ENCODE measurements around the gene ADO. TPM values are rescaled to one million over a fixed set of nuclear protein-coding genes. Genes with fewer than 3 reads are reported as not detected.

The ADO gene
- total and polyA plus RNA-seq, 2 of the 13 experiments (the other 11 are each of a cell fraction or from before 2014, with no cell fraction given) = 8.9 to 15.9 TPM

- no TSS peak for BruUV-seq (replicated peaks)
- Histone ChIP-seq H4K20me1 (ENCODE audit: insufficient read depth, low read length) (no peaks in the 10 kb centered on the region), H3K4me1 (ENCODE audit: insufficient read depth, low read length) (no peaks in the 10 kb centered on the region), H3K27ac (ENCODE audit: extremely low read length, insufficient read depth, low read length) (no peak overlapping the region), H3K9ac (ENCODE audit: insufficient read depth, low read depth, low read length) (no peak overlapping the region), H2AFZ (ENCODE audit: low read length) (no peak overlapping the region), H3K36me3 (replicated peaks in 1 of 2; ENCODE audit: control insufficient read depth in 1 of 2, insufficient read depth in 2 of 2, low read length in 2 of 2) (no peaks in the 10 kb centered on the region), H3K4me3 (replicated peaks in 1 of 3; ENCODE audit: insufficient read depth in 1 of 3, low read depth in 2 of 3, low read length in 3 of 3) (no peak overlapping the region), H3K27me3 (ENCODE audit: control insufficient read depth in 1 of 2, insufficient read depth in 2 of 2, low read length in 2 of 2) (no peaks in the 10 kb centered on the region), H3K9me3 (ENCODE audit: low read length) (no peaks in the 10 kb centered on the region), H3K4me2 (ENCODE audit: low read depth, low read length) (no peak overlapping the region), H3K79me2 (ENCODE audit: insufficient read depth, low read length) (no peaks in the 10 kb centered on the region)
- ChIA-PET POLR2A (no interaction called here), CTCF (ENCODE audit: low intra/inter-chr PET ratio, low total read pairs) (no interaction called here)
- intact Hi-C loops (cut with micrococcal nuclease; ENCODE audit: unreplicated experiment) = no loop called here
- in situ Hi-C loops (cut with HindIII; ENCODE audit: extremely low pct_ligation_motif_present, low pct_unique_long_range_greater_than_20kb) = no loop called here
- no peak for DNase-seq (ENCODE audit: low spot score)
- TF ChIP-seq DR1 (CRISPR knock-in tag; IDR thresholded peaks at IDR 0.05) (no peak), YEATS2 (CRISPR knock-in tag; IDR thresholded peaks at IDR 0.05; ENCODE audit: borderline replicate concordance) (no peak), ZNF550 (CRISPR knock-in tag; IDR thresholded peaks at IDR 0.05; ENCODE audit: borderline replicate concordance) (no peak), SAP130 (CRISPR knock-in tag; IDR thresholded peaks at IDR 0.05; ENCODE audit: low read depth) (no peak), SMAD3 (CRISPR knock-in tag; IDR thresholded peaks at IDR 0.05) (no peak), ZSCAN20 (CRISPR knock-in tag; IDR thresholded peaks at IDR 0.05; ENCODE audit: borderline replicate concordance) (no peak), HMGXB4 (CRISPR knock-in tag; IDR thresholded peaks at IDR 0.05; ENCODE audit: borderline replicate concordance in 1 of 2, low read depth in 1 of 2) (no peak), CCDC6 (CRISPR knock-in tag; IDR thresholded peaks at IDR 0.05) (no peak)
- TF ChIP-seq, protein P1, sequence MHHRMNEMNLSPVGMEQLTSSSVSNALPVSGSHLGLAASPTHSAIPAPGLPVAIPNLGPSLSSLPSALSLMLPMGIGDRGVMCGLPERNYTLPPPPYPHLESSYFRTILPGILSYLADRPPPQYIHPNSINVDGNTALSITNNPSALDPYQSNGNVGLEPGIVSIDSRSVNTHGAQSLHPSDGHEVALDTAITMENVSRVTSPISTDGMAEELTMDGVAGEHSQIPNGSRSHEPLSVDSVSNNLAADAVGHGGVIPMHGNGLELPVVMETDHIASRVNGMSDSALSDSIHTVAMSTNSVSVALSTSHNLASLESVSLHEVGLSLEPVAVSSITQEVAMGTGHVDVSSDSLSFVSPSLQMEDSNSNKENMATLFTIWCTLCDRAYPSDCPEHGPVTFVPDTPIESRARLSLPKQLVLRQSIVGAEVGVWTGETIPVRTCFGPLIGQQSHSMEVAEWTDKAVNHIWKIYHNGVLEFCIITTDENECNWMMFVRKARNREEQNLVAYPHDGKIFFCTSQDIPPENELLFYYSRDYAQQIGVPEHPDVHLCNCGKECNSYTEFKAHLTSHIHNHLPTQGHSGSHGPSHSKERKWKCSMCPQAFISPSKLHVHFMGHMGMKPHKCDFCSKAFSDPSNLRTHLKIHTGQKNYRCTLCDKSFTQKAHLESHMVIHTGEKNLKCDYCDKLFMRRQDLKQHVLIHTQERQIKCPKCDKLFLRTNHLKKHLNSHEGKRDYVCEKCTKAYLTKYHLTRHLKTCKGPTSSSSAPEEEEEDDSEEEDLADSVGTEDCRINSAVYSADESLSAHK (CRISPR knock-in tag; IDR thresholded peaks at IDR 0.05; ENCODE audit: borderline replicate concordance) = no peak
- TF ChIP-seq, protein P2, sequence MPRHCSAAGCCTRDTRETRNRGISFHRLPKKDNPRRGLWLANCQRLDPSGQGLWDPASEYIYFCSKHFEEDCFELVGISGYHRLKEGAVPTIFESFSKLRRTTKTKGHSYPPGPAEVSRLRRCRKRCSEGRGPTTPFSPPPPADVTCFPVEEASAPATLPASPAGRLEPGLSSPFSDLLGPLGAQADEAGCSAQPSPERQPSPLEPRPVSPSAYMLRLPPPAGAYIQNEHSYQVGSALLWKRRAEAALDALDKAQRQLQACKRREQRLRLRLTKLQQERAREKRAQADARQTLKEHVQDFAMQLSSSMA (CRISPR knock-in tag; IDR thresholded peaks at IDR 0.05) = no peak
- TF ChIP-seq, protein P3, sequence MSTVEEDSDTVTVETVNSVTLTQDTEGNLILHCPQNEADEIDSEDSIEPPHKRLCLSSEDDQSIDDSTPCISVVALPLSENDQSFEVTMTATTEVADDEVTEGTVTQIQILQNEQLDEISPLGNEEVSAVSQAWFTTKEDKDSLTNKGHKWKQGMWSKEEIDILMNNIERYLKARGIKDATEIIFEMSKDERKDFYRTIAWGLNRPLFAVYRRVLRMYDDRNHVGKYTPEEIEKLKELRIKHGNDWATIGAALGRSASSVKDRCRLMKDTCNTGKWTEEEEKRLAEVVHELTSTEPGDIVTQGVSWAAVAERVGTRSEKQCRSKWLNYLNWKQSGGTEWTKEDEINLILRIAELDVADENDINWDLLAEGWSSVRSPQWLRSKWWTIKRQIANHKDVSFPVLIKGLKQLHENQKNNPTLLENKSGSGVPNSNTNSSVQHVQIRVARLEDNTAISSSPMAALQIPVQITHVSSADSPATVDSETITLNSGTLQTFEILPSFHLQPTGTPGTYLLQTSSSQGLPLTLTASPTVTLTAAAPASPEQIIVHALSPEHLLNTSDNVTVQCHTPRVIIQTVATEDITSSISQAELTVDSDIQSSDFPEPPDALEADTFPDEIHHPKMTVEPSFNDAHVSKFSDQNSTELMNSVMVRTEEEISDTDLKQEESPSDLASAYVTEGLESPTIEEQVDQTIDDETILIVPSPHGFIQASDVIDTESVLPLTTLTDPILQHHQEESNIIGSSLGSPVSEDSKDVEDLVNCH (CRISPR knock-in tag; IDR thresholded peaks at IDR 0.05) = no peak
- no peak for FAIRE-seq
- 73% methylated on average over 4 of the region's 4 CpGs for WGBS (ENCODE audit: low lambda C conversion rate)
- ATAC-seq = no peak
Measured at GRCh38 chr10:62795762-62796161, 8.8 kb upstream of the ADO start.
